ENCODE data around the gene PTPN7.

- TF ChIP-seq EZH2 (optimal IDR thresholded peaks at IDR 0.05; ENCODE audit: low read depth, low read length) (no peak), CTCF (IDR thresholded peaks at IDR 0.05; ENCODE audit: low read length) (no peak)
Measured at GRCh38 chr1:202176949-202177927, 16.8 kb upstream of the PTPN7 start.

Data from MM.1S (cell line).